Immature natural killer cell (primary cell): ENCODE measurements around the gene NPW. TPM values are rescaled to one million over a fixed set of nuclear protein-coding genes. Genes with fewer than 3 reads are reported as not detected.

Experiments
- DNase-seq, 3 donors: peaks; one replicate each; pipeline ENCODE4 v3.0.0; 2022; ENCODE audit warnings: mixed read lengths in 1 of 3
- H3K27ac Mint-ChIP-seq, 6 donors: one replicate each; pipeline ENCODE4 v1.8.0; 2020; ENCODE audit warnings: mixed read lengths in 6 of 6, mild to moderate bottlenecking in 5 of 6, inconsistent platforms in 4 of 6, moderate library complexity in 3 of 6
- H3K27me3 Mint-ChIP-seq, 3 donors: one replicate each; pipeline ENCODE4 v1.8.0; 2020 to 2021; ENCODE audit warnings: low read depth in 3 of 3, mild to moderate bottlenecking in 3 of 3, mixed read lengths in 3 of 3, moderate library complexity in 3 of 3, inconsistent platforms in 1 of 3
- H3K36me3 Mint-ChIP-seq, 3 donors: one replicate each; pipeline ENCODE4 v1.8.0; 2020; ENCODE audit warnings: mixed read lengths in 3 of 3, inconsistent platforms in 2 of 3, mild to moderate bottlenecking in 2 of 3
- H3K4me1 Mint-ChIP-seq, 2 donors: one replicate each; pipeline ENCODE4 v1.8.0; 2020; ENCODE audit warnings: inconsistent platforms in 2 of 2, mild to moderate bottlenecking in 2 of 2, mixed read lengths in 2 of 2, moderate library complexity in 1 of 2
- H3K4me3 Mint-ChIP-seq, 5 donors: one replicate each; pipeline ENCODE4 v1.8.0; 2020; ENCODE audit warnings: mild to moderate bottlenecking in 5 of 5, mixed read lengths in 5 of 5, inconsistent platforms in 3 of 5, moderate library complexity in 3 of 5
- H3K9me3 Mint-ChIP-seq, 6 donors: one replicate each; pipeline ENCODE4 v1.8.0; 2020; ENCODE audit warnings: mild to moderate bottlenecking in 6 of 6, mixed read lengths in 6 of 6, inconsistent platforms in 4 of 6, moderate library complexity in 3 of 6
- polyA plus RNA-seq, 3 donors: library from polyadenylated mRNA; unstranded; fragments of 300-500 nt; fragmentation: Illumina TruSeq; gene quantifications; one replicate each; pipeline ENCODE4 v1.2.3, GENCODE V29; 2021

NPW gene
- polyA plus RNA-seq, 3 donors from 2014 or later, result not detected

- Mint-ChIP-seq H3K9me3 (no peaks in the 10 kb centered on the region), H3K27ac (peak overlapping the region in 2 of 6 donors; percentile 41 to 62), H3K4me3 (no peak overlapping the region), H3K36me3 (peaks cover 0 to 6% (median 0%) of the 10 kb centered on the region in 3 donors), H3K4me1 (peaks cover 0 to 4% of the 10 kb centered on the region in 2 donors), H3K27me3 (peaks cover 0 to 2% (median 0%) of the 10 kb centered on the region in 3 donors)
- DNase-seq, result no peak
Measured at GRCh38 chr16:2058420-2058819, 38.8 kb downstream of the NPW start.

- Mint-ChIP-seq H3K4me1 (peaks cover 0 to 4% of the 10 kb centered on the region in 2 donors), H3K27ac (no peak overlapping the region), H3K9me3 (no peaks in the 10 kb centered on the region), H3K27me3 (peaks cover 0 to 3% (median 2%) of the 10 kb centered on the region in 3 donors), H3K36me3 (peaks cover 0 to 2% (median 0%) of the 10 kb centered on the region in 3 donors), H3K4me3 (no peak overlapping the region)
- DNase-seq, result no peak
Measured at GRCh38 chr16:2058872-2059271, 39.3 kb downstream of the NPW start.

- peaks cover 3 to 6% of the 10 kb centered on the region in 2 donors for H3K4me1 Mint-ChIP-seq
- no peak for DNase-seq
- H3K27ac Mint-ChIP-seq, result no peak overlapping the region
- H3K9me3 Mint-ChIP-seq, result no peaks in the 10 kb centered on the region
- H3K4me3 Mint-ChIP-seq, result no peak overlapping the region
- peaks cover 0 to 2% (median 0%) of the 10 kb centered on the region in 3 donors for H3K36me3 Mint-ChIP-seq
- peaks cover 0 to 8% (median 6%) of the 10 kb centered on the region in 3 donors for H3K27me3 Mint-ChIP-seq
Measured at GRCh38 chr16:2060346-2060745, 40.8 kb downstream of the NPW start.

- DNase-seq, result no peak
- peaks cover 0 to 8% (median 7%) of the 10 kb centered on the region in 3 donors for H3K27me3 Mint-ChIP-seq
Measured at GRCh38 chr16:2061023-2061422, 41.4 kb downstream of the NPW start.

GRCh38 chr16:2061526-2061925, 41.9 kb downstream of the NPW start:
- Mint-ChIP-seq H3K27me3 (peaks cover 0 to 8% (median 7%) of the 10 kb centered on the region in 3 donors), H3K36me3 (peaks cover 0 to 4% (median 2%) of the 10 kb centered on the region in 3 donors), H3K4me1 (peaks cover 12 to 16% of the 10 kb centered on the region in 2 donors), H3K27ac (no peak overlapping the region), H3K9me3 (no peaks in the 10 kb centered on the region), H3K4me3 (no peak overlapping the region)
- no peak for DNase-seq

More at GRCh38 chr16:2061023-2061422, 41.4 kb downstream of the NPW start:
- H3K36me3 Mint-ChIP-seq, result peaks cover 0 to 2% (median 1%) of the 10 kb centered on the region in 3 donors
- no peaks in the 10 kb centered on the region for H3K9me3 Mint-ChIP-seq
- H3K4me3 Mint-ChIP-seq, result no peak overlapping the region
- peaks cover 10 to 13% of the 10 kb centered on the region in 2 donors for H3K4me1 Mint-ChIP-seq
- H3K27ac Mint-ChIP-seq, result no peak overlapping the region

GRCh38 chr16:2062801-2063200, 43.2 kb downstream of the NPW start:
- peaks cover 12 to 16% of the 10 kb centered on the region in 2 donors for H3K4me1 Mint-ChIP-seq

GRCh38 chr16:2063861-2064260, 44.3 kb downstream of the NPW start:
- Mint-ChIP-seq H3K4me1 (peaks cover 12% of the 10 kb centered on the region in 2 donors), H3K27me3 (peaks cover 2 to 8% (median 7%) of the 10 kb centered on the region in 3 donors), H3K9me3 (no peaks in the 10 kb centered on the region), H3K36me3 (peaks cover 4 to 10% (median 4%) of the 10 kb centered on the region in 3 donors), H3K4me3 (no peak overlapping the region), H3K27ac (no peak overlapping the region)
- DNase-seq, result no peak

More at GRCh38 chr16:2062801-2063200, 43.2 kb downstream of the NPW start:
- Mint-ChIP-seq H3K4me3 (no peak overlapping the region), H3K27me3 (peaks cover 2 to 8% (median 7%) of the 10 kb centered on the region in 3 donors), H3K27ac (no peak overlapping the region), H3K9me3 (no peaks in the 10 kb centered on the region), H3K36me3 (peaks cover 0 to 9% (median 4%) of the 10 kb centered on the region in 3 donors)
- no peak for DNase-seq

- H3K36me3 Mint-ChIP-seq, result peaks cover 4 to 10% (median 4%) of the 10 kb centered on the region in 3 donors
- no peak for DNase-seq
- H3K4me1 Mint-ChIP-seq, result peaks cover 12% of the 10 kb centered on the region in 2 donors
- peaks cover 2 to 8% (median 7%) of the 10 kb centered on the region in 3 donors for H3K27me3 Mint-ChIP-seq
- H3K9me3 Mint-ChIP-seq, result no peaks in the 10 kb centered on the region
- no peak overlapping the region for H3K27ac Mint-ChIP-seq
- no peak overlapping the region for H3K4me3 Mint-ChIP-seq
Measured at GRCh38 chr16:2064368-2064945, 44.9 kb downstream of the NPW start.

- Mint-ChIP-seq H3K27me3 (peaks cover 2 to 8% (median 7%) of the 10 kb centered on the region in 3 donors), H3K9me3 (no peaks in the 10 kb centered on the region), H3K4me3 (no peak overlapping the region), H3K4me1 (peaks cover 12% of the 10 kb centered on the region in 2 donors), H3K36me3 (peaks cover 4 to 14% (median 4%) of the 10 kb centered on the region in 3 donors), H3K27ac (peak overlapping the region in 2 of 6 donors; percentile 27 to 46)
- DNase-seq, result no peak
Measured at GRCh38 chr16:2066139-2066538, 46.6 kb downstream of the NPW start.

Other genes starting within 250 kb of the NPW start
- gene NME3, start 248.2 kb upstream of the NPW start, polyA plus RNA-seq, result 10 to 100 TPM; 49.4 to 96.9 (median 82.4) TPM
- 1 to 10 TPM in 2 of 3 donors, under 1 TPM in 1; 0.79 to 2.2 (median 1.0) TPM for gene EME2, start 247.0 kb upstream of the NPW start, polyA plus RNA-seq
- 100 to 1,000 TPM; 111 to 139 (median 139) TPM for gene MRPS34, start 246.7 kb upstream of the NPW start, polyA plus RNA-seq
- gene SPSB3, start 237.2 kb upstream of the NPW start, polyA plus RNA-seq, result 10 to 100 TPM; 68.3 to 80.4 (median 77.6) TPM
- gene NUBP2, start 236.8 kb upstream of the NPW start, polyA plus RNA-seq, result 100 to 1,000 TPM; 106 to 151 (median 127) TPM
- gene IGFALS, start 226.1 kb upstream of the NPW start, polyA plus RNA-seq, result not detected
- gene HAGH, start 193.0 kb upstream of the NPW start, polyA plus RNA-seq, result 10 to 100 TPM; 53.0 to 54.7 (median 54.3) TPM
- 10 to 100 TPM; 22.7 to 35.4 (median 24.8) TPM for gene FAHD1, start 192.6 kb upstream of the NPW start, polyA plus RNA-seq
- not detected for gene MEIOB, start 147.6 kb upstream of the NPW start, polyA plus RNA-seq
- not detected for gene HS3ST6, start 101.4 kb upstream of the NPW start, polyA plus RNA-seq
- gene MSRB1, start 76.6 kb upstream of the NPW start, polyA plus RNA-seq, result 10 to 100 TPM; 34.0 to 66.5 (median 47.0) TPM
- gene RPL3L, start 65.1 kb upstream of the NPW start, polyA plus RNA-seq, result not detected
- 100 to 1,000 TPM; 201 to 232 (median 203) TPM for gene NDUFB10, start 60.2 kb upstream of the NPW start, polyA plus RNA-seq
- 1,000 to 10,000 TPM; 2,221 to 2,989 (median 2,668) TPM for gene RPS2, start 55.0 kb upstream of the NPW start, polyA plus RNA-seq
- not detected for gene RNF151, start 52.9 kb upstream of the NPW start, polyA plus RNA-seq
- gene TBL3, start 47.7 kb upstream of the NPW start, polyA plus RNA-seq, result 10 to 100 TPM; 34.4 to 66.1 (median 59.8) TPM
- under 1 TPM in 1 of 3 donors, not detected in 2; 0.17 TPM for gene NOXO1, start 38.3 kb upstream of the NPW start, polyA plus RNA-seq
- 10 to 100 TPM; 38.4 to 52.0 (median 40.7) TPM for gene GFER, start 35.6 kb upstream of the NPW start, polyA plus RNA-seq
- 1 to 10 TPM; 4.6 to 6.7 (median 6.4) TPM for gene SYNGR3, start 29.8 kb upstream of the NPW start, polyA plus RNA-seq
- 10 to 100 TPM in 1 of 3 donors, 1 to 10 TPM in 2; 1.8 to 10.4 (median 2.9) TPM for gene ZNF598, start 10.0 kb upstream of the NPW start, polyA plus RNA-seq
- gene NHERF2, start 7.1 kb downstream of the NPW start, polyA plus RNA-seq, result 1 to 10 TPM in 1 of 3 donors, under 1 TPM in 1, not detected in 1; 0.54 to 1.4 TPM
- 10 to 100 TPM; 26.4 to 31.6 (median 29.7) TPM for gene NTHL1, start 28.0 kb downstream of the NPW start, polyA plus RNA-seq
- gene TSC2, start 28.2 kb downstream of the NPW start, polyA plus RNA-seq, result 10 to 100 TPM; 18.0 to 50.1 (median 29.1) TPM
- gene PKD1, start 116.1 kb downstream of the NPW start, polyA plus RNA-seq, result 1 to 10 TPM; 2.7 to 6.7 (median 2.8) TPM
- 1 to 10 TPM in 1 of 3 donors, under 1 TPM in 1, not detected in 1; 0.34 to 1.4 TPM for gene RAB26, start 128.8 kb downstream of the NPW start, polyA plus RNA-seq
- 1 to 10 TPM; 5.2 to 6.9 (median 5.6) TPM for gene TRAF7, start 136.0 kb downstream of the NPW start, polyA plus RNA-seq
- gene CASKIN1, start 176.8 kb downstream of the NPW start, polyA plus RNA-seq, result not detected
- 10 to 100 TPM; 22.5 to 39.1 (median 36.9) TPM for gene MLST8, start 185.7 kb downstream of the NPW start, polyA plus RNA-seq
- under 1 TPM in 2 of 3 donors, not detected in 1; 0.10 to 0.36 TPM for gene BRICD5, start 191.1 kb downstream of the NPW start, polyA plus RNA-seq
- 10 to 100 TPM; 10.4 to 18.4 (median 17.7) TPM for gene PGP, start 195.1 kb downstream of the NPW start, polyA plus RNA-seq
- gene E4F1, start 203.8 kb downstream of the NPW start, polyA plus RNA-seq, result 10 to 100 TPM in 2 of 3 donors, 1 to 10 TPM in 1; 8.4 to 18.6 (median 10.3) TPM
- gene DNASE1L2, start 216.7 kb downstream of the NPW start, polyA plus RNA-seq, result not detected
- gene ECI1, start 231.8 kb downstream of the NPW start, polyA plus RNA-seq, result 10 to 100 TPM; 40.4 to 67.8 (median 42.2) TPM
- gene RNPS1, start 248.3 kb downstream of the NPW start, polyA plus RNA-seq, result 100 to 1,000 TPM; 179 to 332 (median 189) TPM